ENCODE results near the gene BATF2.
"Not testable (repeated sequence)": the region's sequence is repeated elsewhere in the genome, so short reads cannot be mapped to it uniquely, and the experiment has no call there.

BATF2 gene

DNA sequence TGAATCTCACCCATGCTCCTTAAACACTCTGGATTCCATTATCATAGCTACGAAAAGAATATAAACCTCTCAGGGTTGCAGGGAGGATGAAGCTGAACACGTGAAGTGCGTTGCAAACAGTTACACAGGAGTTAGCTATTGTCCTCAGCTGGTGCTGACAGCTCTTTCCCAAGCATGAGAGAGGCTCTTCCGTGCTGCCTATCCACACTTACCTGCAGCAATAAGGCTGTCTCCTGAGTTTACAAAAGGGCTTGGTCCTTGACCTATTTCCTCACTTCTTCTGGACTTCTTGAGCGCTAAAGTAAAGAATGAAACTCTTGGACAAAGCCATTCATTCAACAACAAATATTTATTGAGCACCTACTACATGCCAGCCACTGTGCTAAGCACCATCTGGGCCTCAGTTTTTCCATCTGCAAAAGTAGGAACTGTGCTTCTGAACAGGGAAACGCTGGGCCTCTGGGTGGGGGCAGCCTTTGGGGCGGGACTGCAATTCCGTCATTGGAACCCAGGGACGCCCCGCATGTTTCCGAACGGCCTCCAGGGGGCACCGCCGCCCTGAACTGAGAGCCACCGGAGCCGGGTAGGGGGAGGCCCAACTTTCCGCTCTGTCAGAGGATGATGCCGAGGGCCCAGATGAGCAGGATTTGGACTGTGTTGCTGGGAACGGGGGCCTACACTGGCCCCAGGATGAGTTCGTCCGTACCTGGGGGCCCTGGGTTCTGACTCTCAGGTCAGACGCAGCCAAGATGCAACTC, 16.5 kb upstream of the BATF2 start:
- DNase-seq, result peak; percentile 83 to 84

DNA sequence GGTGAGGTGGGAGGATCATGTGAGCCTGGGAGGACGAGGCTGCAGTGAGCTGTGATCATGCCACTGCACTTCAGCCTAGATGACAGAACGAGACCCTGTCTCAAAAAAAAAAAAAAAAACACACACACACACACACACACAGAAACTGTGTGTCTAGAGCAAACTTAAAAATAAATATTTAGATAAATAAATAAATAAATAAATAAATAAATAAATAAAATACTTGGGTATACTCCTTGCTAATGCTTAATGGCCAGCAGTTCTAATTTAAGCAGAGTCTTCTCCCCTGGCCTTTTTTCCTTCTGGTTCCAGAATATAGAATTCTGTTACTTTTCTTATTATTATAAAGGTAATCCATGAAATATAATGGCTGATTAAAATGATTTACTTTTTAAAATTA, 12.1 kb upstream of the BATF2 start:
- DNase-seq, result no peak

DNA sequence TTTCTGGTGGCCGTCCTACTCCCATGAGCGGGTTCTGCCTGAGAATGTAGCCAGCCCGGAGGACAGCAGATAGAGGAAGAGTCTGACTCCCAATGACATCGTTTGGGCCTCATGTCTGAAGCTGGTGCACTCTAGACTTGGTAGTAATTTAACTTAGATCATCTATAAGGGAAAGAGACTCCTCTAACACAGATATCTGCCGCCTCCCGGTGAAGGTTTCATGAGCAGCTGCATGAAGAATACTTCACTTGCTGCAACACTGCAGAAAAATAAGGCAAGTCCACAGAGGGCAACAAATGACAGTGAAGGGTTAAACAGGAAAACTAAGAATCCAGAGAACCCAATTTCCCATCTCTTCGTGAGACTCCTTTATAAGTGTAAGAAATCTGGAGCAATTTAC, 11.2 kb upstream of the BATF2 start:
- no peak for DNase-seq

DNA sequence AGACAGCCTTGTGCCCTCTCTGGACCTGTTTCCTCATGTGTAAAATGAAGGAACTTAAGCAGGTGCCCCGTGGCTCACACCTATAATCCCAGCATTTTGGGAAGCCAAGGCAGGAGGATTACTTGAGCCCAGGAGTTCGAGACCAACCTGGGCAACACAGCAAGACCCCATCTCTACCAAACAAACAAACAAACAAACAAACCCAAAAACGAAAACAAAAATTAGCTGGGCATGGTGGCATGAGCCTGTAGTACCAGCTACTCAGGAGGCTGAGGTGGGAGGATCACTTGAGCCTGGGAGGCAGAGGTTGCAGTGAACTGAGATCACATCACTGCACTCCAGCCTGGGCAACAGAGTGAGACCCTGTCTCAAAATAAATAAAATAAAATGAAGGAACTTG, 7.2 kb upstream of the BATF2 start:
- DNase-seq, result not testable (repeated sequence)

DNA sequence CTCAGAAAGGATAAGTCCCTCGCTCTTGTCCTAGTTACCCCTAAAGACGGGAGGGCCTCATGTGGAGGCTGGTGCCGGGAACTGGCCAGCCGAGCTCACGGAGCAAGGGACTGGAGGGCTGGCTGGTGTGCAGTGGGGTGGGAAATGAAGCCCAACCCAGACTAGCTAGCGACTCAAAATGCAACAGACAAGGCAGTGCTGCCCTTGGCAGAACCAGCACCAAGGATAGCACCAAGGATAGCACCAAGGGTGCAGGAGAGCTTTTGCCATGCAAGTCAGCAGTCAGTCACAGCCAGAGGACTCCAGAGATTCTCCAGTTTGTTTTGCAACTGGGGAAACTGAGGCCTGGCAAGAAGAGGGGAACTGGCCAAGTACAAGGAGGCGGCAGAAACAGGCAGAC, 6.5 kb upstream of the BATF2 start:
- no peak for DNase-seq

DNA sequence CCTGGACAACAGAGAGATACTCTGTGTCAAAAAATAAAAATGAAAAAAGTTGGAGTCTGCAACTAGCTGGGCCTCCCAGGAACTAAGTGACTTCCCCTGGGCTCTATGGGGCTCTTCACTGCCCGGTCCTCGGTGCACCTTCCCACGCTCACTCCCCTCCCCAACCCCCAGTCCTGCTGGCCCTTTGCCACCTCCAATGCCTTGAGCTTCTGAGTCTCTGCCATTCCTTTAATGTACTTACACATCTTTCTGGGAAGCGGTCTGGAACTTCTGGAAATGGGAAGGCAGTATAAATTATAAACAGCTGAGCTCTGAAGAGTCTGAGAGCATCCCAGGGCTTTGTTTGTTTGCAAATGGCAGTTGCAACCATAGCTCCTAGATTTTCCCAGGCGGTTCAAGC, 5.9 kb upstream of the BATF2 start:
- no peak for DNase-seq

DNA sequence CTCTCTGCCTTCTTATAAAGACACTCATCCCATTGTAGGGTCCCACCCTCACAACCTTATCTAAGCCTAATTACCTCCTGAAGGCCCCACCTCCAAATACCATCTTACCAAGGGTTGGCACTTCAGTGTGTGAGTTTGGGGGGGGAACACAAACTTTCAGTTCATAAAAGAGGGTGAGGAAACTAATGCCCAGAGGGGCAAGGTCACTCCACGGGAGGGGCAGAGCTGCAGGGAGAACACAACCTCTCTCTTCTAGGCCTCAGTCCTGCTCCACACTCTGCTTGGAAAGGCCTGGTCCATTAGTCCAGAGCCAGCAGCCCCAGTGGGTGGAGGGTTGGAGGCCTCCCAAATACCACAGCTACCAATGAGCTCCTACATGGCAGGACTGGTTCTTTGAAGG, 2.7 kb upstream of the BATF2 start:
- no peak for DNase-seq

DNA sequence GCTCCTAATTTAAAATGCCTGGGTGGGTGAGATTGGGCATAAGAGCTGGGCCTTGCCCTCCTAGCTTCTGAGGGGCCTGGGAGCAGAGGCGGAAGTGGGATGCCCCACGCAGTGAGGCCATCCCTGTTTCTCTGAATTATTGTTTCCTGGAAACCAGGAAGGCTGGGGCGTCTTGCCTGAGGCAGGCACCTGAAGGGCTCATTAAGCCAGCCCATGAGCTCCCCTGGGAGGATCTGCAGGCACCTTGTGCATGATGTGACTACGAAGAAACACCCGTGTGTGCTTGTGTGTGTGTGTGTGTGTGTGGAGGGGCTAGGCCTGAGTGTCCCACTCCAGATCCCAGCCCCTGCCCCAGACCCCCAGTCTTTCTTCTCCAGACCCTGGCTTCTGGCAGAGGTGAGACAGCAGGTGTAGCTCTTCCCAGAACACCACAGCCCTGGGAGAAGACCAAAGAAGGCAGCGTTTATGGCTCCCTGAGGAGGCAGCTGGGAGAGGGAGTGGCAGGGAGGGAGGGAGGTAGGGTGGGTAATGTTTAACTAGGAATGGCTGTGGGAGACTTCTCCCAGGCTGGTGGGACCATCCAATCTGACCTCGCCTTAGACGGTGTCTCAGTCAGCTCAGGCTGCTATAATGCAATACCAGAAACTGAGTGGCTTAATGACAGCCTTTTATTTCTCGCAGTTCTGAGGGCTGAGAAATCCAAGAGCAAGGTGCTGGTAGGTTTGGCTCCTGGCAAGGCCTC, 2.1 kb upstream of the BATF2 start:
- DNase-seq, result peak in 1 of 2 experiments; percentile 10

DNA sequence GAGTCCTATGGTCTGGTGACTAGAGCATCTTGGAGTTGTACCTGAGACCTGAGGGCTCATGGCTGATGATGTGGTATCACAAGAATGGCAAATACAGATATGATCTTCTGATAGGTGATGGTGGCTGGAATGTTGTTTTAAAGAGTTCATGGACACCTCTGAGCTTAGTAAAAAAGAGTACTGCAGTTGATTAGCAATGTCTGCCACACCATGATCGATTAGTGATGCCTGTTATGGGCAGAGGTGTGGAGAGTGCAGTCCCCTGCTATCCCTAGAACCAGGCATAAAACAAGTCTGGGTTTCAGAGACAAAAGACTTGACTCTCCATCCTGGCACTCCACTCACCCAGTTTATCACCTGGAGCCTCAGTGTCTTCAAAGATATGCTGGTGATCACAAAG, 1.4 kb upstream of the BATF2 start:
- DNase-seq, result no peak

DNA sequence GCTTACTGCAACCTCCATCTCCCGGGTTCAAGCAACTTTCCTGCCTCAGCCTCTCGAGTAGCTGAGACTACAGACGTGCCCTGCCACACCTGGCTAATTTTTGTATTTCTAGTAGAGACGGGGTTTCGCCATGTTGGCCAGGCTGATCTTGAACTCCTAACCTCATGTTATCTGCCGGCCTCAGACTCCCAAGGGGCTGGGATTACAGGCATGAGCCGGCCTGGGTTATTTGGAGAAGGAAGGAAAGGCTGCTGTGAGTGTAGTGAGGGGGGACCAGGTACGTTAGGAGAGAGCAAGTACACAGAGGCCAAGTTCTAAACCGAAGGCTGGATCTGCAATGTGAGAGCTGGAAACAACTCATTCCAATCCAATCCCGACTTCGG, 453 bp downstream of the BATF2 start:
- no peak for DNase-seq

DNA sequence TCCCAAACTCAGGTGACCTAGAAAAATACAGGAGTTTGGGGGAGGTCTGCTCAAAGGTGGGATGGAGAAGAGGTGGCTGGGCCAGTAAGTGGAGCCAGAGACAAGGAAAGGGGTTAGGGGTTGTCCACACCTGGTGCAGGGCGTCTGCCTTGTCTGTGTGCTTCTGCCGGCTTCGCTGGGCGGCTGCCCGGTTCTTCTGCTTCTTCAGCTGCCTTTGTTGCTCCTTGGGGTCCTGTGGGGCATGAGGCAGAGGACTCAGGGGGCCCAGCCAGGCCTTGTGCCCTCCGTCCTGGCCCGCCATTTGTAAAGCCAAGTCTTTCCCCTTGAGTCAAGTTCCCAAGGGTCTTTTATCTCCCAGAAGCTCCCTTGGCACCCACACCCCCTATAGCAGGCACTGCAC, 2.5 kb downstream of the BATF2 start:
- DNase-seq, result no peak

DNA sequence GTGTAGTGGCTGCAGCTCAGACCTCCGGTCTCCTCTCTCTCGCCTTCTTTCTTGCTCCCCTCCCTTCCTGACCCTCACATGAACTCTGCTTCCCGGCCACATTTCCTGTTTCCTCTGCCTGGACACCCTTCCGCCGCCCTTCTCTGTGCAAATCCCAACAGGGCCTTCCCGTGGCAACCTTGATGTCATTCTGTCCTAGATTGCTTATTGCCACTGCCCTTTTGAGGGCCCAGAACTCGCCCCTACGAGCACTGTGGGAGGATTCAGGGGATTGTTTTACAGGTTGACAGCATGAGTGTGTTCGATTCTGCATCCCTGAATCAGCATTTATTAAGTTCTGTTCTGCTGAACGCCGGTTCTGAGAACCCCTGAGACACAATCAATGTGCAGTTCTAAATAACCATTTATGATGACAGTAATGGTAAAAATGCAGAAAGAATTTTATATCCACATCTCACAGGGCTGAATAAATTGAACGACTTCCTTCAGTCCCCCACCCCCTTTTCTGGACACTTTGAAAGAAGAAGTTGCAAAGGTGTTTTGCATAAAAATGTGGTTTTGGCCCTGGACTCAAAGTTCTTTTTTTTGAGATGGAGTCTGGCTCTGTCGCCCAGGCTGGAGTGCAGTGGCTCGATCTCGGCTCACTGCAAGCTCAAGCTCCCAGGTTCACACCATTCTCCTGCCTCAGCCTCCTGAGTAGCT, 6.4 kb downstream of the BATF2 start:
- no peak for DNase-seq

DNA sequence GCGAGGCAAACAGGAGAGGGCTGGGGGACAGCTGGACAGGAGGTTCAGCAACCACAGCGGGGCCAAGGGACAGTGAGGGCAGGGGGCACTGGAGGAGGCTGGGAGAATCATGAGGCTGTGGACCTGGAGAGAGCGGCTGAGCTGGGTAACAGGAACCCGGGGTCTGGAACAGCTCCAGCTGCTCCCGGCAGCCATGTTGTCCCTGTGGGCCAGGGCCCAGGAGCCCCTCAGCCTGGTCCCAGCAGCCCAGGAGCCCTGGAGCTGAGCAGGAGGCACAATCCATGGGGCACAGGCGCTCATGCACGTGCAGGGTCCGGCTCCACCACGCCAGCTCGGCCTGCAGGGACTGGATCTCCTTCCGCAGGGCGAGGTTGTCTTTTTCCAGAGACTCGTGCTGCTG, 7.4 kb downstream of the BATF2 start:
- no peak for DNase-seq

DNA sequence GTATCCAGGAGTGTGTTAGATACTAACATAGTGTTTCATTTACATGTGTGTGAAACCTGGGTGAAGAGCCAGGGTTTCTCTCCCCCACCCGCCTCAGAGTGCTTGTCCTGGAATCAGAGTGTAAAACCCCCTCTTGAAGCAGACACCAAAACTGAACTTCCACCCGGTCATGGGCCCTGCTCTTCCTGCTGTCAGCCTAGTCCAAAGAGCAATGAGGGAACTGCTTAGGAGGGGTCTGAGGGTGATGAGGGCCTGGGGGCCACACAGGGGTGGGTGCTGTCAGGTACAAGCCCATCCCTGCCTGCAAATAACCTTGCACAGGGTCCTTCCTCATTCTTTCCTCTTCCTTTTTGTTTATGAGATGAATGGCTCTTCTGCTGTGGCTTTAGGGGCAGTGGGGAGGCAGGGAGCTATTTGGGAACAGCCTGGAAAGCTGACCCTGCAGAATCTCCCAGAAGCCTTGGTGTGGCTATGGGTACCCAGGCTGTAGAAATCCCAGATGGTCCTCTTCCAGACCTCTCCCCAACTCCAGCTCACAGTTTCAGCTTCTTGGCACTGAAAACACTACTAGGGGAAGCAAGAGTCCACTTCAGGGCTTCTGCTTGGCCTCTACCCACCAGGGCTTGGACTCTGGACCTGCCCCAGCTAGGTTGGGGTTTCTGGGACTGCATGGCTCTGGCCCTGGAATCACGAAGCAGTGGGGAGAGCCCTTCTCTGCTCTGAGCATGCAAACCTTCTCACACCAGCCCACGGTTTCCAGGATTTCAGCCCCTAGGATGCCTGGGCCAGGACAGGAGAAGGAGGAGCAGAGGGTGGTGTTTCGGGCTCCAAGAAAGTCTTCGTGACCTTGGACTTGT, 8.5 kb downstream of the BATF2 start:
- DNase-seq, result no peak

DNA sequence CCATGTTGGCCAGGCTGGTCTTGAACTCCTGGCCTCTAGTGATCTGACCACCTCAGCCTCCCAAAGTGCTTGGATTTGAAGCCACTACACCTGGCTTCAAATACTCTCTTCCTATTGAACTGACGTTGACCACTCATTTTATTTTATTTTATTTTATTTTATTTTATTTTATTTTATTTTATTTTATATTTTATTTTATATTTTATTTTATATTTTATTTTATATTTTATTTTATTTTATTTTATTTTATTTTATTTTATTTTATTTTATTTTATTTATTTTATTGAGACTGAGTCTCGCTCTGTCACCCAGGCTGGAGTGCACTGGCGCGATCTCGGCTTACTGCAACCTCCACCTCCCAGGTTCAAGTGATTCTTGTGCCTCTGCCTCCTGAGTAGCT, 13.4 kb downstream of the BATF2 start:
- DNase-seq, result not testable (repeated sequence)

DNA sequence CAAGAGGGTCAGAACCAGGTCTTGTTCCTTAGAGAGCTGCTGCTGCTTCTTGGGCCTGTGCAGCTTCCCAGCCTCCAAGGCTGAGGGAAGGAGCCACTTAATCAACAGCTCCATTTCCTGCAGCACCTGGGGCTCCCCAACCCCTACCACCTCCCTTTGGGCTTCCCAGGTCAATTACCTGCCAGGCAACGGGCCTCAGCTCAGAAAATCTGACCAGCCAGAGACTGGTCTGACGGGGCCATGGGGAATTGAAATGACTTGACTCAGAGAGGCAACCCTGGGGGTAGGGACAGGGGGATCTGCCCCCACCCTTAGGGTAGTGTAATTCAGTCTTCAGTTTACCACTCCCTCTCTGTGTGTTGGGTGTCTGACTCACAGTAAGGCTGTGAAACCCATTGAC, 20.1 kb downstream of the BATF2 start:
- no peak for DNase-seq

DNA sequence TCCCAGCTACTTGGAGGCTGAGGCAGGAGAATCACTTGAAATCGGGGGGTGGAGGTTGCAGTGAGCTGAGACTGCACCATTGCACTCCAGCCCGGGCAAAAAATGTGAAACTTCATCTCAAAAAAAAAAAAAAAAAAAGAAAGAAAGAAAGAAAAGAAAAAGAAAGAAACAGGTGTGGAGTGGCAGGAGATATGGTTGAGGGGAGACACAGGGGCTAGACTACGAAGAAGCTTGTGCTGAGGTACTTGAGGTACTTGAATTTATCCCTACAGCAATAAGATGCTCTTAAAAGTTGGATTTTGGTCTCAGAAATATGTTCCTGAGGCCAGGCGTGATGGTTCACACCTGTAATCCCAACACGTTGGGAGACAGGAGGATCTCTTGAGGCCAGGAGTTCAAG, 22.6 kb downstream of the BATF2 start:
- DNase-seq, result no peak

DNA sequence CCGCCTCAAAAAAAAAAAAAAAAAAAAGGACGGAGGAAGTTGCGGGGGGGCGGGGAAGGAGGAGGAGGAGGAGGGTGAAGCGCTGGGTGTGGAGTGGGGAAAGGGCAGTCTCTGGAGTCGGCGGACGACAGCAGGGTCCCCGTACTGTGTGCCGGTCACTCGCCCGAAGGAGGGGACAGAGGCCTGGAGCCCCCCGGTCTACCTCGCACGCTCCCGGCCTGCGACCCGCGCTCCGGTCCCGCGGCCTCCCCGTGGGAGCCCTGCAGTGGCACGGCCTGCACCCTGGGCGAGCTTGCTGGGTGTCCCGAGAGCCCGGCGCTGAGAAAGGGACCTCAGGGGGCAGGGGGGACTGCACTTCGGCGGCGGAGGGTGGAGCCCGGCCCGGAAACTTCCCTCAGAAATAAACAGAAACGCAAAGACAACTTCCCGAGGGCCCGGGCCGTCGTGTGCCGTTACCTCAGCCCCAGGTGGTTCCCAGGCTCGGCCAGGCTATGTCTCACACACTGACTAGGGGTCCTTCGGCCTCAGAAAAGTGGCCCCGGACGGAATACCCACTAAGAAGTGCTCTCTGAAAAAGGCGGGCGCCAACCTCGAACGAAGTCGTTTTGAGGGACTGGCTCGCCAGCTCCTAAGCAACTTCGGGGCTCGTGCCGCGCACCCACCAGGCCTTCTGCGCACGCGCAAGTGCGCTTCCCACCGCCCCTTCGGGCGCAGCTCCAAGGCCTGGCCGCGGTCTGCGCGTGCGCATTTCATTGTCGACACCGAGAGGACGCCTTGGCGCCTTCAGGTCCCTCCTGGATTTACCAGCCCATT, 25.1 kb downstream of the BATF2 start, which contains the start of gene MAJIN:
Gene MAJIN, minus strand, starts transcription at position 688 of the 813 bp plus-strand sequence. CDS start 12,703 bp downstream, outside the sequence.
- no peak for DNase-seq

DNA sequence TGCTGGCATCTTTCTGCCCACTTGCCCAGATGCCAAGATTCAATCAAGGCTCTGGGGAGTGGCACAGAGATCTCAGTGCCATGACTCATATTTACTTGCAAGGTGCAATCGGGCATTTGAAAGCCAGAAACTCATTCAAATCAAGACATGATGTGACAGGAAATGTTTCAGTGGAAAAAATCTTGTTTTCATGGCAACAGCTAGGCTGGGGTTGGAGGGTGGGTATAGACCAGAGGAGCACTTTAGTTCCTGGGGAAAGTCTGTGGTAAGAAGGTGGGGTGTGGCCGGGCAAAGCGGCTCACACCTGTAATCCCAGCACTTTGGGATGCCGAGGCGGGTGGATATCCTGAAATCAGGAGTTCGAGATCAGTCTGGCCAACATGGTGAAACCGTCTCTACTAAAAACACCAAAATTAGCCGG, 26.0 kb downstream of the BATF2 start:
- no peak for DNase-seq

DNA sequence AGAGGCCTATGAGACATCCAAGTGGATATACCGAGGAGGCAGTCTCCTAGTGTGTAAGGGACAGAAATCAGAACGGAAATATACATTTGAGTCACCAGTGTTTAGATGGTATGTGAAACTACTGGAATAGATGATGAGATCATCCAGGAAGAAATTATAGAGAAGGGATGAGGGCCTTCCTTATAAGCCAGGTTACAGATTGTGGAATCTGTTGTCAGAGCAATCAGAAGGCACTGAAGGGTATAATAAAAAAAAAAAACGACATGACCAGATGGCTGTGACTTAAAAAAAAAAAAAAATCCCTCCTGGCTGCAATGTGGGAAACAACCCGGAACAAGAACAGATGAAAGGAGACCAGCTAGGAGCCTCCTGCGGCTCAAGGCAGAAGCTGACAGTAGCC, 27.6 kb downstream of the BATF2 start:
- no peak for DNase-seq

DNA sequence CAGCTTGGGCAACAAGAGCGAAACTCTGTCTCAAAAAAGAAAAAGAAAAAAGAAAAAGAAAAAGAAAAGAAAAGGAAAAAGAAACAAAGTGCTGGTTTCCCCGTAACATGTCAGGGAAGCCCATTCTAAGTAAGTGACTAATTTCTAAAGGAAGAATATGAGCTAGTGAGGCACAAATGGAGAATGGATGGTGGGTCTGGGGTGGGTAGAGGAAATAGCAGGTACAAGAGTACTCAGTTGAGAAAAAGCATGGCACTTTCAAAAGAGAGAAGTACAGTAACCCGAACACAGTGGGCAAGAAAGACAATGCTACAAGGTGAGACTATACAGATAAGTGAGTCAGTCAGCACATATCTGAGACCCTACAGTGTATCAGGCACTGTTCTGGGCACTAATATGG, 29.4 kb downstream of the BATF2 start:
- no peak for DNase-seq

DNA sequence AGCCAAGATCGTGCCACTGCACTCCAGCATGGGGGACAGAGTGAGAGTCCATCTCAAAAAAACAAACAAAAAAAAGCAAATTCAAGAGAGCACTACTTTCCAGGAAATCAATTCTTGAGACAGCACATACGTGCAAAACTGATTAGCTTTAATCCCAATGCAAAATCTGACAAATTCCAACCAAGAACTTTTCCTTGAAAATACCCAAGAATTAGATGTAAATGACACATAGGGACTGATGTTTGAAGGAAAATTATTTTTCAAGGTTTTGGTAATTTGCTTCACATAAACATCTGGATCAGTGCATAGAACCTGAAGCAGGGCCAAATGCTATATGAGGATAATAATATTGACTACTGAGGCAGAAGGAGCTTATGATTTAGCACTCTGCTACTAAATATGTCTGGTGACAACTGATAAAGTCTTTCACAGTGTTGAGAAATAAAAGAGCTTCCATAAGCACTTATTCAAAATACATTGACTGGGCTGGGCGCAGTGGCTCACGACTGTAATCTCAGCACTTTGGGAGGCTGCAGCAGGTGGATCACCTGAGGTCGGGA, 33.6 kb downstream of the BATF2 start:
- no peak for DNase-seq

All from NCI-H2081 (cell line).